Neural progenitor cell (in vitro differentiated cells): ENCODE measurements around the gene ITGAX.

ENCODE experiments used
- EZH2 ChIP-seq: fragments of 200-600 bp; sonication (generic); IDR thresholded peaks from 2 replicates; pipeline ENCODE4 v1.6.1; 2017; ENCODE audit warnings: antibody characterized with exemption, mild to moderate bottlenecking, moderate library complexity
- TF ChIP-seq, protein P1 (sequence below): fragments of 200-600 bp; sonication (generic); IDR thresholded peaks from 2 replicates; pipeline ENCODE4 v1.5.1; 2017; ENCODE audit warnings: antibody characterized with exemption, mild to moderate bottlenecking

DNA sequence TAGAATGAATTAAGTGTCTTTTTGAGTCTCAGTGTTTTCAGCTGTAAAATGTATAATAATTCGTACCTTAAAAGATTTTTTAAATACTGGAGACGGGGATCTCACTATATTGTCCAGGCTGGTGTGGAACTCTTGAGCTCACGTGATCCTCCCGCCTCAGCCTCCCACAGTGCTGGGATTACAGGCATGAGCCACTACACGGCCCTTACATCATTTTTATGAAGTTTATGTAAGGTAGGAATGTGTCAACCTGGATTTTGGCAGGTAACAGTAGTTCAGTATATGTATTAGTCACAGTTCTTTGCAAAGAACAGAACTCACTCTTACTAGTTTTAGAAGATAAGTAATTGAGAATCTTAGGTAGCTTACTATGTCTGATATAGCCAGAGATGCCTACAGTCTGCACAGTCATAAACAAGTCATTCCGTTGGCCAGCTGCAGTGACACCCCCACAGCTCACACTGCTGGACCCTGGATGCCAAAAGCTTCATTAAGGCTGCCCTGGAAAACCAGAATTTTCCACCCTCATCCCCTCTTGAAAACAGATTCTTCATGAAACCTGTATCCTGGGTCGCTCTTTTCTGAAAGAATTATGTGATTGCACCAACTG is 73.8 kb downstream of the ITGAX start:
- TF ChIP-seq, protein P1, sequence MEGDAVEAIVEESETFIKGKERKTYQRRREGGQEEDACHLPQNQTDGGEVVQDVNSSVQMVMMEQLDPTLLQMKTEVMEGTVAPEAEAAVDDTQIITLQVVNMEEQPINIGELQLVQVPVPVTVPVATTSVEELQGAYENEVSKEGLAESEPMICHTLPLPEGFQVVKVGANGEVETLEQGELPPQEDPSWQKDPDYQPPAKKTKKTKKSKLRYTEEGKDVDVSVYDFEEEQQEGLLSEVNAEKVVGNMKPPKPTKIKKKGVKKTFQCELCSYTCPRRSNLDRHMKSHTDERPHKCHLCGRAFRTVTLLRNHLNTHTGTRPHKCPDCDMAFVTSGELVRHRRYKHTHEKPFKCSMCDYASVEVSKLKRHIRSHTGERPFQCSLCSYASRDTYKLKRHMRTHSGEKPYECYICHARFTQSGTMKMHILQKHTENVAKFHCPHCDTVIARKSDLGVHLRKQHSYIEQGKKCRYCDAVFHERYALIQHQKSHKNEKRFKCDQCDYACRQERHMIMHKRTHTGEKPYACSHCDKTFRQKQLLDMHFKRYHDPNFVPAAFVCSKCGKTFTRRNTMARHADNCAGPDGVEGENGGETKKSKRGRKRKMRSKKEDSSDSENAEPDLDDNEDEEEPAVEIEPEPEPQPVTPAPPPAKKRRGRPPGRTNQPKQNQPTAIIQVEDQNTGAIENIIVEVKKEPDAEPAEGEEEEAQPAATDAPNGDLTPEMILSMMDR, result no peak
- no peak for TF ChIP-seq EZH2
